HG03097 (cell line): ENCODE measurements around the gene DUSP6.

Experiments used
- ATAC-seq: cut with Tn5 transposase; IDR thresholded peaks from one replicate; pipeline ENCODE4 v1.9.1; 2021; ENCODE audit not compliant: unreplicated experiment, low FRiP score

The DUSP6 gene, protein sequence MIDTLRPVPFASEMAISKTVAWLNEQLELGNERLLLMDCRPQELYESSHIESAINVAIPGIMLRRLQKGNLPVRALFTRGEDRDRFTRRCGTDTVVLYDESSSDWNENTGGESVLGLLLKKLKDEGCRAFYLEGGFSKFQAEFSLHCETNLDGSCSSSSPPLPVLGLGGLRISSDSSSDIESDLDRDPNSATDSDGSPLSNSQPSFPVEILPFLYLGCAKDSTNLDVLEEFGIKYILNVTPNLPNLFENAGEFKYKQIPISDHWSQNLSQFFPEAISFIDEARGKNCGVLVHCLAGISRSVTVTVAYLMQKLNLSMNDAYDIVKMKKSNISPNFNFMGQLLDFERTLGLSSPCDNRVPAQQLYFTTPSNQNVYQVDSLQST

DNA sequence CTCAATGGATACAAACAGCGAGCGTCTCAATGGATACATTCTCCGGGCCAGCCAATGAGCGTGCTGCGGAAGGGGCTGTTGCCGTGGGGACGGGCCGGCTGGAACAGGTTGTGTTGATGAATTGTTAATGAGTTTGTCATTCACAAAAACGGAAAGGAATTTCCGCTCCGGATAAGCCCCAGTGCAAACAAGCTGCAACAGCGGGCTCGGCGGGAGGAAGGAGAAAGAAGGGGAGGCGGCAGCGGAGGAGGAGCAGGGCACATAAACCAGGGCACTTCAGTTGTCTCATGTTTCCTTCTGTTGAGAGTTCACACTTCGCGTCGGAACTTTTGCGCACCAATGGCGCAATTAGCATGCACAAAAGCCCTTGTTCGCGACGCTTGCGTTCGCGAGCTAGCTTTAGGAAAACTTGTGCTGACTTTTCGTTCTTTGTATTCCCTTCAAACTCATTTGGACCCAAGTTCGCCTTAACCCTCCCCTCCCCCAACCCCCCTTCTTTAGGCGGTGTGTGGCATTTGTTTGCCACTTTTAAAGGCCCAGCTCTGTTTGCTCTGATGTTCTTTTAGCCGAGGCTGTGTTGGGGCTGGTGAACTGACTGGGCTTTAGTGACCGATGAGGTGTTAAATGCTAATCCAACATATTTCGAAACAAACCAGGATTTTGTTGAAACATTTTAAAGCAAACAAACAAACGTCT, at the start of gene DUSP6:
Gene DUSP6 (minus strand): TSS at position 10 of the 696 bp plus-strand sequence. CDS start 462 bp downstream, outside the sequence.
- ATAC-seq = peak; percentile 58

DNA sequence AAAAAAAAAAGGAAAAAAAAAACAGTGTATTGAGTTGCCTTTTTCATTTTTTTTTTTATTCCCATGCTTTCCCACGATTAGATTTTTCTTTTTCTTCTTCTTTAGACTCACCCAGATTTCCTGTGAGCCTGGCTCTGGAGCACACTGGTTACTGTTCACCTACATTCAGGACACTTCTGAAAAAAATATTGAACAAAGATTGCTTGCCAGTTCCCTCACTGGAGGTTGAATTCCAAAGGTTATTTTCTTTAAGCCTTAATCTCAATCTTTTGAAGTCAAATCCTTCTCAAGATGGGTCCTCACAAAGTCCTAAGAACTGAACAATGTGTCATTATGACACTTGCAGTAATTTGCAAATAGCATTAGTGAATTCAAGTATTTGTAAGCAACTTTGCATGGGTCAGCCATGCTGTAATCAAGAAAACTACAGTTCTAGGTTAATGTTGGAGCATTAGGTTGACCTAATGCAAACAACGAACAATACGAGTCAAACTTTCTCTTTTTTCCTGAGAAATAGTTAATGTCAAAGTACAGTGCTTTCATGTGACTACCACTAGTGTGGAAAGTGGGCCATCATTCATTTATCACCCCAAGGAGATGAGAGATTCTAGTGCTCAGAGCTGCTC, 49.2 kb upstream of the DUSP6 start:
- ATAC-seq = no peak

DNA sequence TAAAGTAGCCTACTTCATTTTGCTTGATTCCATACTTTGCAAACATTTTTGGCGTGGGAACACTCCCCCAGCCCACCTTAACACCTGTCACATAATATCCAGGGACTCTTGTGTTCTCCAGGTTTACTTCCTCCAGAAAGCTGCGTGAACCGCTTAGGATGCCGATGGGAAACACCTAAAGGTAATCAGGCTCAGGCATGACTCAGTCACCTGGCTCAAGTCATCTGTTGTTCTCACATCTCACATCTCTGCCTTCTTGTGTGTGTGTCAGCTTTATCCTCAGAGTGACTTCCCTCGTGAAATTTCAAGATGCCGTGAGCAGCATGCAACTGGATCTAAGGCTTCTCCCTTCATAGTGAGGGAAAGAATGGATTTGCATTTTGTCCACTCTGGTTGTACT, 48.1 kb upstream of the DUSP6 start:
- no peak for ATAC-seq

DNA sequence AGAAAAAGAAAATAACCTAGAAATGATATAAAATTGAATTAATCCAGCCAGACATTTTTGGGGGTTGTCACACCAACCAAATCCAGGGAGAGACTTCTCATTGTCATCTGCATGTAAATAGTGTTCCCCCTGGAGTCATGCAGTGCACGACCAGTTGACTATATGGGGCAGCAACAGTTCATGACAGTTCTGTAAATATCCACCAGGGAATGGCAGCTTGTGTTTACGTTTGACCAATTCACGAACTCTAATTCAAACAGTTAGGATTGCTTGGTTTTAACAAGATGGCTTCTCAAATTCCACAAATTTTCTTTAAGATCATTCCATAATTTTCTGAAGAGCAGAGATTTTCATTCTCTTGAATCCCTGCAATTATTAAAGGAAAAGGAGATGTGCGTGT, 43.4 kb upstream of the DUSP6 start:
- ATAC-seq = no peak

DNA sequence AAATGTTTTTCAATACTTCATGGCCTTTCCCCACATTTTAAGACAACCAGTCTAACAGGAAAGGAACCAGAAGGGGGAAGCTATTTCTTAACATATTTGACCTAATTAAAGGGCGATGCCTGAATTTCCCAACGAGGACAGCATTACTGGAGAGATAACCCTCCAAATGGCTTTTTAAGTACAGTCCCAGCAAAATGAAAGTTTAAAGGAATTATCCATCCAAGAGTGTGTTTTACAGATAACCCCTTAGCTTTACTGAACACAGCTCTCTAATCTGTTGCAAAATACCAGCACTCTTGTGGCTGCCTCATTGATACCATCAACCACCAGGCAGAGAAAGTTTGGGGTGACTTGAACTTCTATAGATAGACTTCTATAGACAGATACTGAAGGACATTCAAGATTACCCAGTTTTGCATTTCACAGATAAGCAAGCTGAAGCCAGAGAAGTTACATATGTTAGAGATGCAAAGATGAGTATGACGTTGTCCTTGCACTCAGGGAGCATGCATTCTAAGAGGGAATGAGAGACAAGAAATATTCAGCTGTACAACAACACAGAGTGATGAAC, 41.3 kb upstream of the DUSP6 start:
- no peak for ATAC-seq

DNA sequence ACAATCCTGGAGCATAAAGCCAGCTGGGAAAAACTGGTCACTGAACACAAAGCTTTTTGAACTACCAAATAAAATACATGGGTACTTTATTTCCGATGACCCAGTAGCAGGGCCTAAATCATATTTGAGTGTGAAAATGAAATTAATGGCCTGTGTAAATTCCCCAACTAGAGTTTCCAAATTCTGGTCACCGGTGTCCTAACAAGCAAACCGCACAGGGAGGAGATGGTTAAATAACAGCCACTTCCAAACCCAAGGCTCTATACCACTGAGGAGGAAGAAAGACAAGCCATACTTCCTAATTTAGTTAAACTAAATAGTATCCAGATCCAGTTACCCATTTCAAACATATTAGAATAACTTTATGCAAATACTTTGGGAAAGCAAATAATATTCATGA, 40.1 kb upstream of the DUSP6 start:
- no peak for ATAC-seq

DNA sequence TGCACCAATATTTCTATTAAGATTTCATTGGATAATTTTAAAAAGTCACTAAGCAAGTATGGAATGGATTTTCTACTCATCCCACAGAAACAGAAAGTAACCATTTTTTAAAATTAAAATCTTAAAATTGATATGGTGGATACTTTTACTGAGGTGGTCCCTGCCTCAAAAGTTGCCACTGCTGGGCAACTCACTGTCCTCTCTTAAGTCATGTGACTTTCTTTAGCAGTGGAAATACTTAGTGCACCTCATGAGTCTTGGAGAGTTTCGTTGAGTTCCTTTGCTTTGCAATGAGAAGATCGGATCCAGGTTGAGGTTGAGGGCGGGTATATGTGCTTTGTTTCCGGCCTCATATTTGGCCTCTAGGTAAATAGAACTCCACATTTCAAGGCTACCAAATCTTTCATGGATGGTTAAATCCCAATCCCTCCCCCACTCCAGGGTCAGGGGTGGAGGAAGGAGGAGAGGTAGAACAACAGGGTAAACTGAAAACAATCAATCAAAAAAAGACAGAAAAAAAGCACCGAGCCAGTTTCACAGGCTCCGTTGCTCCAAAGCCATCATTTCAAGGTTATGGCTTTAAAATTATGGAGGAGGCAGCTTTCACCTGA, 39.5 kb upstream of the DUSP6 start:
- no peak for ATAC-seq

DNA sequence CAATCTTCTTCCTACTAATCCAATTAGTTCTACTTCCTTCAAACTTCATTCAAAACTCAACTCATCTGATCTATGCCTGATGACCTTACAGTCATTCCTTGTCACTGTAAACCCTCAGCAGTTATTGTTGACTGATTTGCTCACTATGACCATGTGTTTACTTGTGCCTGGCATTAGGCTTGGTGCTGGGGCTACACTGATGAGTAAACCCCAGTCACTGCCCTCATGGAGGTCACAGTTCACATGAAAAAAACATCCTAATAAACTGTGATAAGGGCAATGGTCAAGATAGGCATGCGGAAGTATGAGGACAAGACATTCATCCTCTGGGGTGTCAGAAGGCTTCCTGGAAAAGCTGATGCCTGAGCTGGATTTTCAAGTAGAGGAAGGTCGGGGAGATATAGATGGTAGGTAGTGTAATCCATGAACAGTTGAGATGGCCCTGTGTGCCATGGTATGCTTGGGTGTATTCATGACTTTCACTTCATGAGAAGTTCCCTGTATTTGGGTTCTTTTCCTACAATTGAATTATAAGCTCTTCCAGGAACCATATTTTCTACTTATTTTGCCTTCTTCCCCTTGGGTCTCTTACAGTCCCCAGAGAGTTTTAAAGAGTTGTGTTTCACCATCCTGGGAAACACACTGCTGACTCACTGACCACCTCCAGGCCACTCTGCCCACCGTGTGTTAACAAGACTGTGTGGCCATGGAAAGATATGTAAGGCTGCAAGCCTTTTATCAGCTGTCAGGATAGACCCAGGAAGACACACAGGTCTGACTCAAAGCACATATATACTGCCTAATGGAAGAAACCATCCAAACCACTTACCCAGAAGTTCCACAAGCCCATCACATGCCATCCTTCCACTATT, 38.7 kb upstream of the DUSP6 start:
- no peak for ATAC-seq

DNA sequence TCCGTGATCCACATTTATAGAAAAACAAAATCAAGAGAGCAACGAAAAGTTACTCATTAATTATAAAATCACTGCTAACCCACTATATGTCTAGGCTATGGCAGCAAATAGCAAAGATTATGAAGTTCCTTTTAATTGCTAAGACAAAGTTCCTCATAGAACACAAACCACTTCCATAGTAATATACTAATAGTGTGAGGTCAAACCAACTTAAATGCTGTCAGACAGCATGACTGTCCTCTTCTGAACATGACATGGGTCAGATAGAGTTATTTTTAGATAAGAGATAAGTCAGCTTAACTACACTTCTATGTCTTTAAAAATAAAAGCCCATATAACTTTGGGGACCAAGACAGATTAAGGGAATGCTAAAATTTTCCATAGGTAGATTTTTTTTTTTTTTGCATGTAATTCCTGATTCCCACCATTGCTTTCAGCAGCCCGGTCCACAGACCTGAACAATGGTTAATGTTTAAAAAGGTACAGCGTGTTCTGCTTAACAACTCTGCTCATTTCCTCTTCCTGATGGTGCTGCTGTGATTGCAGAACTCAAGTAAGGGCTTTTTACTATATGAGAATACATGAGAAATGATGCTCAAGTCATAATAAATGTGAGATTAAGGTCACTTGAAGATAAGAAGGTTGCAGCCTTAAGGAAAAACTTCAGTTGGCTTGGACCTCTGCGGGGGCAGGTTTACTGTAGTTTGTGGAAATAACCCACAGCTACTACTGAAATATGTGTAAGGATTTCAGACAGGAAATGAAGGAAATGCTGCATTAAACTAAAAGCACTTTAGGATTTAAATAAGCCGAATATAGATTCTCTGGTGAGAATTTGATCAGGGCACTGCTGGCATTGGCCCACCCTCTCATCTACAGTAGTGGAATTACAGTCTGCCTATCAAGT, 37.7 kb upstream of the DUSP6 start:
- peak; percentile 82 for ATAC-seq

DNA sequence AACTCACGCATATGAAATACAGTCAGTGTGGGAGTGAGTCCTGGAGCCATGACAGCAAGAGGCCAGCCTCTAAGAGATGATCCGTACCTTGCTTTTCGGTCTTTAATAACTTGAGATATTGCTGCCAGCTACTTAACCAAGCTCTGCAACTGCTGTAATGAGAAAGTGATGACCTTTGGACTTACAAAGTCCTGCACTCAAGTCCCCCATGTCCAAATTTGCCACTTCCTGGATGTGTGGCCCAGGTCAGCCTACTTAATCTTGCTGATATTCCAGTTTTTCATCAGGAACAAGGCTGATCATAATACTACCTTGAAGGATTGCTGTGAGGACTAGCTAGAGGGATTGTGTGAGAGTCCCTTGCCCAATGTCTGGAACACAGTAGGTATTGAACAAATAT, 33.8 kb upstream of the DUSP6 start:
- no peak for ATAC-seq

DNA sequence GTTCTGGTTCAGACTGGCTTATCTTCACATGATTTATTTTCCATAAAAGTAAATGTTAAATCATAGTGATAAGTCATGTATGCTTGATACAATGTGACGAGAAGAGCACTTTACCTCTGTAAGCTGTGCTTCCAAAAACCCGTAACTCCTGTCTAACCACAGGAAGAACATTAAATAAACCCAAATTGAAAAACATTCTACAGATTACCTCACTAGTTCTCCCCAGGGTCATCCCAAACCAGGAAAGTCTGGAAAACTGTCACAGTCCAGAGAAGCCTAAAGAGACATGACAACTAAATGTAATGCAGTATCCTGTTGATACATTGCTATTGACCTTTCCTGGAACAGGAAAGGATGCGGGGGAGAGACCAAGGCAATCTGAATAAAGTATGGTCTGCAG, 32.5 kb upstream of the DUSP6 start:
- no peak for ATAC-seq

DNA sequence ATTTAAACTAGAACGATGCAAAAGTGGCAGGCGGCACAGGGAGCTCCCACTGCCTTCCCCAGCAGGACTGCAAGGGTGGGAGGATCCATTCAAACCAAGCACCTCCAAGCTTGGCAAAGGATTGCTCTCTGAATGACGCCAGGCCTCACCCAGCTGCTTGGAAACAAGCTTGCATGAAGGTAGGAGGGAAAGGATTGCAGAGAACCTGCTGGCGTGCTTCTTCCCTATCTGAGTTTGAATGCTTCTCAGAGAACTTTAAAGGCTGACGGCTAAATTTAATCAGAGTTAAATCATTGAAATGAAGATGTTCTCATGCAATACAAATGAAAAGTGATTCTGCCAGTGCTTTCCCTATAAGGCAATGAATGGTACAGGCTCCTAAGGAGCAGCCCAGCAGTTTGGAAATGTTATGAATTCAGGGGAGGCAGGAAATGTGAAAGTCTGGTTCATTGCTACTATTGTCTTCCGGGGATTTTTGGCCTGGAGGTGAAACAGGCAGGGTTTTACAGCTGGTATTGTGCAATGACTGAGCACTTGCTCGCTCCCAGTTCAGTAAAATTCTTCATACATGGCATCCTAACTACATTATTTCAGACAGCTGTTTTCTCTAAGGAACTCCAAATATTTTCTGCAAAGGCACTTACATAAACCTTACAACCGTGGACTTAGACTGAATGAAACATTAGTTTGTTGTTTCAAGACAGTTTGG, 31.9 kb upstream of the DUSP6 start:
- ATAC-seq = no peak

DNA sequence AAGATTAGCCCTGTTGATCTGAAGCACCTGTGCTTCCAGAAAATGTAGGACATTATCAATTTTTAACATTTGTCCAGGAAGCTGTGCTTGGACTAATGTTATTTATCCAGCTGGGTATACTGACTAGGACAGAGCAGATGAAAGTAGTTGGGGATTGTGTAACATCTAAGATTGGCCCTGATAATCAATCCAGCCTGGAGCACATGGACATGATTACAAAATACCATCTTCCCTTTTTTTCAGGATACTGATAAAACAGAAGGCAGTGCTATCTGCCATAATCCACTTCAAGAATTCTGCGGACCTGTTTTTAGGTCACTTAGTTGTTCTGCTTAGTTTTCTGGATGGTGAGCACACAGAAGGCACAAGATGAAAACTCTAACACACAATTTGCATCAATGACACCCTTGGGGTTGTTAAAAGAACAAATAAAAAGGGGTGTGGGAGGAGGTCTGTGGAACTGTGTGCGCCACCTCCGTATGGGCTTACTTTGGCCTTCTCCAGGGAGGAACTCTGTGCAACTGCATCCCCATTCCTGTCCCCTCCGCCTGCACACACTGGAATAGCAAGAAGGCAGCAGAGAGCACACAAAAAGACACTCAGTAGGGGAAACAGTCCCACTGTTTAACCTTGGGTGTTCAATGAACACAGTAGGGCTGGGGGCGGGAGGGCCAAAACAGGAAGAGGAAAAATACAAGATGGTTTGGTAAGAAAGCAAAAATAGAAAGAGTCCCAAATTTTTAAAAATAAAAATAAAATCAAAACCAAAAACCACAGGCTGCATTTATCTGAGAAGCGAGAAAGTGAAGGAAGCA, 31.1 kb upstream of the DUSP6 start:
- ATAC-seq = no peak

DNA sequence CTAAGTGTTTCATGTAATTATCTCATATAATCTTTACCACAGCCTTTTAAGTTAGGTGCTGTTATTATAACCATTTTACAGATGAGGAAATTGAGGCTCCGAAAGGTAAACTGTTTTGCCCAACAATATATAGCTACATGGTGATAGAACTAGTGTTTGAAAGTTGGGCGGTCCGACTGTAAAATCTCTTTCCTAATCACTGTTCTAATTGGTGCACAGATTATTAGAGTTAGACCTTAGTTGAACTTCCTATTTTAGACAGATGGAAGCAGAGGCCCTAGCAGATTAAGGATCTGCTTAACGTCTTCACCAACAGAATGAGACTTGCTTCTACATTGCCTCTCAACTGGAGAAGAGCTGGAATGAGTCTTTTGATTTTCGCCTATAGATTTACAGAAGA, 30.0 kb upstream of the DUSP6 start:
- ATAC-seq = no peak

DNA sequence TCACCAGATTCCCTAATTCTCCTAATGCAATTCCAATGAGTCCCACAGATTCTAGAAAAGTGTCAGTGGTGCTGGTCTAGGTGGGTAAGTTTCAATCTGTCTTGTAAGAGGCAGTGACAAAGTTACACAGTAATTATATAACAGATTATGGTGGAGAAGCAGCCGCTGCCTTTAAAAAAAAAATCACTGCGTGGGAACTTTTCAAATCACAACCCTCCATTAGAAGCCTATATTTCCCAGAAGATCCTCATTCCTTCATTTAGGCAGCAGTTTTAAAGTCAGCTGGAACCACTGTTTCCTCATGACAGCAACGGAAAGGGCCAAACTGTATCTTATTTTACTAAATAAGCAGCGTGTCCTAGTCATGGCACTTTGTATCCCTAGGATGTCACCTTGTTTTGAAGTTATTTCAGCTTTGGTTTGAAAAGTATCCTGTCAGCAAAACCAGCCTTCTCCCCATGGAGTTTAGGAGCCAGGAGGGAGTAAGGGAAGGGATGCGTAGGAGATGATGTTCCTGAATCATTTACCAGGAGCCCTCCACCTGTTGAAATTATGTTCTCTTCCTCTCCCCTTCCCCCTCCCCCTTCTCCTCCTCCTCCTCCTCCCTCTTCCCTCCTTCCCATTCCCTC, 27.7 kb upstream of the DUSP6 start:
- ATAC-seq = no peak

DNA sequence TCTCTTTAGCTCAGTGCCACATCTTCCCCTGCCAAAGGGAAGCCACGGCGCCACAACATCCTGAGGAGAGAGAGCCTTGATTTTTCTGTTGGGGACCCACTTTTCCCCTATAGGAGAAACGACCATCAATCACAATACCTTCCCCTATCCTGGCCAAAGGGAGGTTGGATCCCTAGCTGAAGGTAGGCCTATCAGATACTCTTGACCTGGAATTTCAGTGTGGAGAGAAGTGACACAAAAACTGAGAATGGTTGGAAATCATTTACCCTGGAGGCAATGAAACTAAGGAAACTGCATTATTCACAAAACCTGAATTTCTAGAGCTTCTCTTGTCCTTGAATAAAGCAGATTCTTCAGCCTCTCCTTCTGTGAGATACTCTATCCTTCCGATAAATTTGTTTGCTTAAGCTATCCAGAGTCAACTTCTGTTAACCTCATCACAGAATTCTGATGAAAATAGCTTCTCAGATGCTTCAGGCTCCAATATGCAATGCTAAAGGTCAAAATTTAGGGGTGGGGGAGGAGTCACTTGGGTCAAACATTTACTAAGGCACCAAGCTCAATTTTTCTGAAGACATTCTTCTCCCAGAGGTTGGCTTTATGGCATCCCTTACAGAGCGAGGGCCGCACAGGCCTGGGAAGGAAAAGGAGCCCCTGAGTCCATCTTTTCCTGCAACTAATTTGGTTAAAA, 27.0 kb upstream of the DUSP6 start:
- no peak for ATAC-seq

DNA sequence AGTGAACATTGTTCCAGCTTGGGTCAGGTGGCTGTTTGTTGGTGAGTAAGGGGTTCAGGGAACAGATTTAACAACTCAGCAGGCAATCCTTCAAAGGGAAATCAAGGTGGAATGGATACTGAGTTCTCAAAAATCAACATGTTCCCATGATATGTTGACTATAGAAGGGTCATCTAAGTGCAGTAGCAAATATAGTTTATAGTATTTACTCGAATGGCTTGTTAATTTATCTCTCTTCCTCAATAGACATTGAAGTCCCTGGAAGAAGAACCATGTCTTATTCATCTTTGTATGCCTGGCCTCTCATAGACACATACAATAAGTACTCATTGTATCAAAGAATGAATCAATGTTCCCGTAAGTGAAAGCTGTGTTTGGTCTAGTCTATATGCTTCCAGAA, 24.5 kb upstream of the DUSP6 start:
- no peak for ATAC-seq
